Heart right ventricle (tissue), 16 donors: Measurements from ENCODE around the gene MRAP. TPM values are rescaled to one million over a fixed set of nuclear protein-coding genes. Genes with fewer than 3 reads are reported as not detected.

Experiments
- ATAC-seq, 8 donors: fragments of 200-7000 bp; cut with Tn5 transposase; one replicate each; pipeline ENCODE4 v1.9.1; 2020; ENCODE audit warnings: mild to moderate bottlenecking in 8 of 8, moderate library complexity in 8 of 8, moderate number of reproducible peaks in 1 of 8
- DNase-seq, 2 donors: peaks; one replicate each; pipeline ENCODE4 v3.0.0-alpha.2; 2020
- H3K27ac ChIP-seq, 10 donors: fragments of 200-600 bp; sonication (generic) in 2 of 10; one replicate each; pipeline versions ENCODE4 v1.5.0 to v1.8.0; 2020 to 2022; ENCODE audit warnings: mild to moderate bottlenecking in 3 of 10
- H3K27me3 ChIP-seq, 7 donors: fragments of 200-600 bp; one replicate each; pipeline ENCODE4 v1.8.0; 2021 to 2022; ENCODE audit warnings: mild to moderate bottlenecking in 2 of 7
- H3K36me3 ChIP-seq, 9 donors: fragments of 200-600 bp; sonication (generic) in 1 of 9; one replicate each; pipeline versions ENCODE4 v1.5.0 to v1.8.0; 2020 to 2022; ENCODE audit warnings: mild to moderate bottlenecking in 2 of 9
- H3K4me1 ChIP-seq, 9 donors: fragments of 200-600 bp; sonication (generic) in 1 of 9; one replicate each; pipeline versions ENCODE4 v1.5.0 to v1.8.0; 2020 to 2022; ENCODE audit warnings: mild to moderate bottlenecking in 4 of 9
- H3K4me3 ChIP-seq, 10 donors: fragments of 200-600 bp; sonication (generic) in 2 of 10; one replicate each; pipeline versions ENCODE4 v1.5.0 to v1.8.0; 2020 to 2022; ENCODE audit warnings: mild to moderate bottlenecking in 7 of 10, moderate library complexity in 2 of 10
- H3K9me3 ChIP-seq, 11 donors: fragments of 200-600 bp in 10 of 11; sonication (generic) in 2 of 11; one replicate each; pipeline versions ENCODE4 v1.5.0 to v1.8.0; 2013 to 2022; ENCODE audit warnings: mild to moderate bottlenecking in 2 of 11, control low read depth in 1 of 11, moderate library complexity in 1 of 11
- CTCF ChIP-seq, 9 donors: fragments of 200-600 bp; sonication (generic) in 2 of 9; IDR thresholded peaks; one replicate each; pipeline versions ENCODE4 v1.5.0 to v1.8.0; 2021 to 2022; ENCODE audit warnings: antibody characterized with exemption in 9 of 9, mild to moderate bottlenecking in 5 of 9, moderate library complexity in 1 of 9
- WGBS, 2 donors: extraction: QIAGEN DNeasy Blood & Tissue Kit; methylation state at CpG; one replicate each; pipeline ENCODE4 v1.1.7; 2013; ENCODE audit warnings: inconsistent platforms in 1 of 2; 5-methylcytosine and 5-hydroxymethylcytosine counted together
- intact Hi-C, 10 donors: fragments of 100-400 bp; cut with DNase I; formaldehyde crosslinking; loops; one replicate each; pipeline versions ENCODE4 v1.11.1 to v1.14.2; 2022
- polyA plus RNA-seq, 2 donors: library from polyadenylated mRNA; stranded (reverse); fragments of 200-250 nt; gene quantifications; one replicate each; pipeline ENCODE4 v1.2.3, GENCODE V29; 2013
- total RNA-seq, 10 donors: library from RNA; stranded (reverse); fragmentation: NEBNext Ultra II Directional in 3 of 10; extraction: Animal tissue kit (Norgen Biotek cat#: 25700) in 3 of 10; gene quantifications; one replicate each; pipeline versions ENCODE4 v1.2.1 to v1.2.4, GENCODE V29; 2021 to 2023
- donor health status: Arrhythmogenic right ventricular cardiomyopathy.
- donor health status: ischemic (EF 13 %, LVEDD 7.1; RV severe dilation, severe dysfunction).
- donor health status: healthy with polysubstance abuse.
- donor health status: DM: no; HTN: yes; CAD: no.
- donor health status: DM: no; HTN: no; CAD: no.
- donor health status: ischemic (EF 25% LVEDD 6.9; RV normal size, moderate dysfunction).
- donor health status: ischemic (EF 25% LVEDD 5.7; RV mildly dilated, moderate dysfunction).
- donor health status: healthy.
- donor health status: DM: yes; HTN: yes; CAD: no.
- donor health status: Ischemic cardiomyopathy.
- donor health status: ischemic (EF 35%, LVEDD 5.7; RV mildly dilated, moderate dysfunction).
- donor health status: nonischemic (EF 11% LVEDD 7.7; RV severe dilation, severe dysfunction).
- donor health status: DM: yes; HTN: yes; CAD: no.
- donor health status: PGD.
- donor health status: ischemic (EF 29% LVEDD 5.4; RV normal size, mild dysfunction).
- donor health status: nonischemic (EF 23%, LVEDD 6.1; RV moderate dilation, normal function).

Gene MRAP
- total and polyA plus RNA-seq, 12 donors, result 0.63 to 10.5 (median 0.78) TPM; not detected in 5

- ATAC-seq, result no peak
- TF ChIP-seq CTCF (IDR thresholded peaks at IDR 0.05), result no peak
- DNase-seq, result no peak
- no peak overlapping the region for H3K27ac ChIP-seq
- intact Hi-C loops, result no loop called here
- no peaks in the 10 kb centered on the region for H3K9me3 ChIP-seq
- H3K36me3 ChIP-seq, result peaks cover 0 to 8% (median 0%) of the 10 kb centered on the region in 9 donors
- H3K4me3 ChIP-seq, result no peak overlapping the region
- no peaks in the 10 kb centered on the region for H3K27me3 ChIP-seq
- H3K4me1 ChIP-seq, result no peaks in the 10 kb centered on the region
- WGBS, 2 donors, result 73 to 76% methylated on average over 6 of the region's 6 CpGs
These were observed 1.0 kb downstream of the MRAP start for GRCh38 chr21:32299695-32300094.

GRCh38 chr21:32300117-32300681 is 1.5 kb downstream of the MRAP start:
- DNase-seq (no peak), ATAC-seq (no peak)
- Histone ChIP-seq H3K4me1 (no peaks in the 10 kb centered on the region), H3K36me3 (peaks cover 0 to 8% (median 0%) of the 10 kb centered on the region in 9 donors), H3K9me3 (no peaks in the 10 kb centered on the region), H3K4me3 (no peak overlapping the region), H3K27ac (no peak overlapping the region), H3K27me3 (no peaks in the 10 kb centered on the region)
- no peak for TF ChIP-seq CTCF (IDR thresholded peaks at IDR 0.05)
- 92 to 95% methylated on average over 41 of the region's 41 CpGs for WGBS, 2 donors
- intact Hi-C loops, result no loop called here

GRCh38 chr21:32301596-32301995 is 2.9 kb downstream of the MRAP start:
- Histone ChIP-seq H3K27ac (no peak overlapping the region), H3K4me1 (peaks cover 0 to 7% (median 0%) of the 10 kb centered on the region in 9 donors), H3K27me3 (no peaks in the 10 kb centered on the region), H3K4me3 (no peak overlapping the region), H3K36me3 (peaks cover 0 to 8% (median 0%) of the 10 kb centered on the region in 9 donors), H3K9me3 (no peaks in the 10 kb centered on the region)
- intact Hi-C loops, result no loop called here
- 92% methylated on average over 2 of the region's 2 CpGs for WGBS, 2 donors
- ATAC-seq (no peak), DNase-seq (no peak)
- no peak for TF ChIP-seq CTCF (IDR thresholded peaks at IDR 0.05)

GRCh38 chr21:32302560-32302959 is 3.9 kb downstream of the MRAP start:
- TF ChIP-seq CTCF (IDR thresholded peaks at IDR 0.05), result no peak
- Histone ChIP-seq H3K36me3 (peaks cover 0 to 8% (median 0%) of the 10 kb centered on the region in 9 donors), H3K27me3 (no peaks in the 10 kb centered on the region), H3K9me3 (no peaks in the 10 kb centered on the region), H3K4me1 (peaks cover 0 to 7% (median 0%) of the 10 kb centered on the region in 9 donors), H3K4me3 (no peak overlapping the region), H3K27ac (no peak overlapping the region)
- ATAC-seq (no peak), DNase-seq (no peak)
- 92 to 95% methylated on average over 6 of the region's 6 CpGs for WGBS, 2 donors
- intact Hi-C loops, result no loop called here
